HG03469 (cell line): ENCODE results near the gene MRTFB.

ENCODE experiments used
- ATAC-seq: cut with Tn5 transposase; IDR thresholded peaks from one replicate; pipeline ENCODE4 v1.9.1; 2021; ENCODE audit warnings: mild to moderate bottlenecking, moderate library complexity, moderate number of reproducible peaks; ENCODE audit not compliant: unreplicated experiment

MRTFB gene

GRCh38 chr16:14223632-14224031 lies 152.5 kb downstream of the MRTFB start:
- no peak for ATAC-seq

GRCh38 chr16:14225457-14225856 lies 154.3 kb downstream of the MRTFB start:
- ATAC-seq, result no peak

GRCh38 chr16:14232106-14232864 lies 161.2 kb downstream of the MRTFB start:
- ATAC-seq, result no peak

- no peak for ATAC-seq
Measured at GRCh38 chr16:14236401-14236800, 165.3 kb downstream of the MRTFB start.

GRCh38 chr16:14238756-14239155 lies 167.6 kb downstream of the MRTFB start:
- ATAC-seq, result no peak

GRCh38 chr16:14239791-14240190 lies 168.7 kb downstream of the MRTFB start:
- ATAC-seq, result no peak

GRCh38 chr16:14240219-14240843 lies 169.2 kb downstream of the MRTFB start:
- no peak for ATAC-seq

- no peak for ATAC-seq
Measured at GRCh38 chr16:14240964-14241363, 169.8 kb downstream of the MRTFB start.

- ATAC-seq, result no peak
Measured at GRCh38 chr16:14241631-14242030, 170.5 kb downstream of the MRTFB start.

- no peak for ATAC-seq
Measured at GRCh38 chr16:14242769-14243168, 171.7 kb downstream of the MRTFB start.

- no peak for ATAC-seq
Measured at GRCh38 chr16:14244196-14245010, 173.3 kb downstream of the MRTFB start.

- ATAC-seq, result no peak
Measured at GRCh38 chr16:14248791-14249190, 177.7 kb downstream of the MRTFB start.

- ATAC-seq, result no peak
Measured at GRCh38 chr16:14249291-14250032, 178.3 kb downstream of the MRTFB start.

- ATAC-seq, result no peak
Measured at GRCh38 chr16:14251419-14251818, 180.3 kb downstream of the MRTFB start.

- no peak for ATAC-seq
Measured at GRCh38 chr16:14252860-14253259, 181.7 kb downstream of the MRTFB start.

- ATAC-seq, result no peak
Measured at GRCh38 chr16:14263011-14263410, 191.9 kb downstream of the MRTFB start.

GRCh38 chr16:14263769-14264168 lies 192.7 kb downstream of the MRTFB start:
- no peak for ATAC-seq

GRCh38 chr16:14264327-14264943 lies 193.3 kb downstream of the MRTFB start:
- ATAC-seq, result no peak

- no peak for ATAC-seq
Measured at GRCh38 chr16:14268073-14268472, 197.0 kb downstream of the MRTFB start.

- no peak for ATAC-seq
Measured at GRCh38 chr16:14275934-14276333, 204.8 kb downstream of the MRTFB start.

GRCh38 chr16:14278749-14279148 lies 207.6 kb downstream of the MRTFB start:
- no peak for ATAC-seq
